T47D (cell line): ENCODE data around the gene PPFIA1.
"Not testable (repeated sequence)": the region's sequence is repeated elsewhere in the genome, so short reads cannot be mapped to it uniquely, and the experiment has no call there.

Experiments used
- DNase-seq, 2 experiments: peaks; one replicate each; pipeline versions ENCODE4 v3.0.0 to v3.0.0-alpha.2; 2011 to 2012; ENCODE audit warnings: low read depth in 1 of 2, low spot score in 1 of 2
- JUND ChIP-seq: IDR thresholded peaks from 2 replicates; pipeline ENCODE4 v1.6.1; 2012; ENCODE audit warnings: low read depth
- in situ Hi-C: cut with HindIII; loops from 2 replicates; pipeline ENCODE4 v1.10.0; 2016; ENCODE audit warnings: low sequenced_read_pairs, low pct_unique_long_range_greater_than_20kb

The PPFIA1 gene

DNA sequence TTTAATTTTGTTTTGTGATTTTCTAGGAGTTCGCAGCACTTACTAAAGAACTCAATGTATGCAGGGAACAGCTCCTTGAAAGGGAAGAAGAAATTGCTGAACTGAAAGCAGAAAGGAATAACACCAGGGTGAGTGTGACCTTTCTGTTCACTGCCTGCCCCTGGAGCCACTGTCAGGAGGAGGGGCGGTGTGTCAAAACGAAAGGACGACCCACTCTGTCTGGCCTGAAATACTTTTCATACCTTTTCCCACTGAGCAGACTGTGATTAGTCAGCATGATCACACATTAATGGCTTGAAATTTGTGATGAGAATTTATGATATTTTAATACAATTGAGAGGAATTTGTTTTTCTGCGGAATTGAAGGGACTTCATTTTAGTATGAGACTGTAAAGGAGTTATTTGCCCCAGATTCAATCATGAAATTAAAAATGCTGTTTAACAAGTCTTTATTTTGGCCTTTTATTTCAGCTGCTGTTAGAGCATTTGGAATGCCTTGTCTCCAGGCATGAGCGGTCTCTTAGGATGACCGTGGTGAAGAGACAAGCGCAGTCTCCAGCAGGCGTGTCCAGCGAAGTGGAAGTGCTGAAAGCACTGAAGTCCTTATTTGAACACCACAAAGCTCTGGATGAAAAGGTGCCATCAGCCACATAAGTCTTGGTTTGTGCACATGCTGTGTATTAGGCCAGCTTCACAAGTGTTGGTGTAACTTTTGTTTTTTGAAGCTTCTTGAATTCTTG is 54.1 kb downstream of the PPFIA1 start:
- no peak for TF ChIP-seq JUND
- no peak for DNase-seq
- in situ Hi-C loops = no loop called here

DNA sequence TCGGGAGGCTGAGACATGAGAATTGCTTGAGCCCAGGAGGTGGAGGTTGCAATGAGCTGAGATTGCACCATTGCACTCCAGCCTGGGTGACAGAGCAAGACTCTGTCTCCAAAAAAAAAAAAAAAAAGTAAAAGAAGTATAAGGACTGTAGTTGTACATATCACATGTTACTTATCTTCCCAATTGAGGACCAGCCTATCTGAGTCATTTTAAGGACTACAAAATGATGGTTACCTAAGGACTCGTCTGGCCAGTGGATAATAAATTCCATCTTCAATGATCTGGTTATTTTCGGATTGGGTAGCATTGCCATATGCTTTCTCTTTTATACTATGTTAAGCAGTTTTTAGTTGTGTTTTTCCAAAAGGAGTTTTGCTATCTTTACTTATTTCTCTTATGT is 55.3 kb downstream of the PPFIA1 start:
- in situ Hi-C loops = no loop called here
- no peak for TF ChIP-seq JUND
- DNase-seq = no peak

DNA sequence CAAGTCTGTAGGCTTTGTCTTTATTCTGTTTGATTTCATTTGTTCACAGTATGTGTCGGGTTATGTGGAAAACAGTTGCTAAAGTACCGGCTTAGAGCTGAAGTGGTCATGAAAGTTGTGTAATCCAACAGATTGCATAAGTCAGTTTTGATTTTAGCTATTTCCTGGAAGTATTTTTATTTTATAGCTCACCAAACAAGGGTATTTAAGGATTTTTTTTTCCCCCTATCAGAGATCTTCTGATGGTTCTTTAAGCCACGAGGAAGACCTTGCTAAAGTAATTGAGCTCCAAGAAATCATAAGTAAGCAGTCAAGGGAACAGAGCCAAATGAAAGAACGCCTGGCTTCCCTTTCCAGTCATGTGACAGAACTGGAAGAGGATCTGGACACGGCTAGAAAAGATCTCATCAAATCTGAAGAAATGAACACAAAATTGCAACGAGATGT is 55.9 kb downstream of the PPFIA1 start:
- in situ Hi-C loops = no loop called here
- DNase-seq = no peak
- TF ChIP-seq JUND = no peak

DNA sequence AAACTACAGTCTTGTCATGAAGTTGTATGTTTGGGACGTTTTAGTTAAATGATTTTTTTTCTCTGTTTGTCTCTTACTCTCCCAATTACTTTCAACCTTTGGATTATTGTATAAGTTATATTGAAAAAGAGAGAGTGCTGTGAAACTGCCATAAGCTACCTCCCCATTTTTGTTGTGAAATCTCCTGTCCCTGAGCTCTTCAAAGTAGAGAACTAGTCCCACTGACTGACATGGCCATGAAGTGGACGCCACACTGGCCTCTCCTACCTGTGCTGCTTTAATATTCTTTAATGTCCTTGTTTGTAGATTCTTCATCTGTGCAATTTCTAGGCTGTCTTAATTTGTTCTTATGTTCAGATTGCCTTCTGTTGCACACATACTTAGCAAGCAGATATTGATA is 56.3 kb downstream of the PPFIA1 start:
- DNase-seq = no peak

DNA sequence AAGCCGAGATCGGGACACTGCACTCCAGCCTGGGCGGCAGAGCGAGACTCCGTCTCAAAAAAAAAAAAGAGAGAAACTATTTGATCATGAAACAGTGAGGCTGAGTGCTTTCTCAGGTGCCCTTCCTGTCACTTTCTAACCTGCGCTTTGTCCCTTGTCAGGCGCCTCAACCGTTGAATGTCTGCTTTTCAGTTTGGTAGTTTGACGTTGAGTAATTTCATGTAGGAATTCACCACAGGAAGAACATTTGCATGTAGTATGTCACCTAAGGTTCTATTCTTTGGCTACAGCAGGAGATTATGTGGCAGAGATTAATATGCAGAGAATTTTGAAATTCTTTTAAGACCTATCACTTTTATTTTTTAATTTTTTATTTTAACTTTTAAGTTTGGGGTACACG is 57.2 kb downstream of the PPFIA1 start:
- in situ Hi-C loops = no loop called here
- DNase-seq = no peak
- TF ChIP-seq JUND = no peak

More for the DNA sequence above, 56.3 kb downstream of the PPFIA1 start:
- TF ChIP-seq JUND = no peak
- in situ Hi-C loops = no loop called here

DNA sequence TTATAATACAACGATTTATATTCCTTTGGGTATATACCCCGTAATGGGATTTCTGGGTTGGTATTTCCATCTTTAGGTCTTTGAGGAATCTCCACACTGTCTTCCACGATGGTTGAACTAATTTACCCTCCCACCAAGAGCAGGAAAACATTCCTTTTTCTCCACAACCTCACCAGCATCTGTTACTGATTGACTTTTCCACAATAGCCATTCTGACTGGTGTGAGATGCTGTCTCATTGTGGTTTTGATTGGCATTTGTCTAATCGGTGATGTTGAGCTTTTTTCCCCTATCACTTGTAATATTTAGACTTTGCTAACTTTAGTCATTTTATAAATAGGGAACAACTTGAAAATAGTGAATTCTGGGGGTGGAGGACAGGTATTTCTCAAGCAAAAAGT is 58.1 kb downstream of the PPFIA1 start:
- DNase-seq = no peak
- no peak for TF ChIP-seq JUND
- in situ Hi-C loops = no loop called here

DNA sequence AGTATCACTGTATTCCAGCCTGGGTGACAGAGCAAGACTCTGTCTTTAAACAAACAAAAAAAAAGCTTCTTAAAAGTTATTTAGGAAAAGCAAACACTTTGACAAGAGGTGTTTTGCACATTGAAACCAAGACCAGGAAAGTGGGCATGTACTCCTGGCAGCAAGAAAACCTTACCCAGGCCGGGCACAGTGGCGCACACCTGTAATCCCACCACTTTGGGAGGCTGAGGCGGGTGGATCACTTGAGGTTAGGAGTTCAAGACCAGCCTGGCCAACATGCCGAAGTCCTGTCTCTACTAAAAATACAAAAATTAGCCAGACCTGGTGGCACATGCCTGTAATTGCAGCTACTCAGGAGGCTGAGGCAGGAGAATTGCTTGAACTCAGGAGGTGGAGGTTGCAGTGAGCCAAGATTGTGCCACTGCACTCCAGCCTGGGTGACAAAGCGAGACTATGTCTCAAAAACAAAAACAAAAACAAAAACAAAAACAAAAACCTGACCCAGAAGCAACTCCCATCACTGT is 60.9 kb downstream of the PPFIA1 start:
- in situ Hi-C loops, DNase-seq: not testable (repeated sequence)

DNA sequence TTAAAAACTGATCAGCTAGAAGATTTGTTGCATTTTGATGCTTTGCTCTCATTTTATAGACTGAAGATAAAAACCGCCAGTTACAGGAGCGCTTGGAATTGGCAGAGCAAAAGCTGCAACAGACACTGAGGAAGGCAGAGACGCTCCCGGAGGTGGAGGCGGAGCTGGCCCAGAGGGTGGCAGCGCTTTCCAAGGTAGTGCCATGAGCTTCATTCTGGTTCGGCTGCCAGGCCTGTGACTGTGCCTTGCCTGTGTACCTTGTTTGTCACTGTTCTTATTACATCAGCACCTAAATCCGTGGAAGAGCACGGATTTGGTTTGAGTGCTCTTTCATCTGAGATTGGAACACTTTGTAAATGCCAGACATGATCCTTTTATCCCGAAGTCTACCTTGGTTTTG is 61.4 kb downstream of the PPFIA1 start:
- TF ChIP-seq JUND = no peak
- no peak for DNase-seq
- in situ Hi-C loops = no loop called here

DNA sequence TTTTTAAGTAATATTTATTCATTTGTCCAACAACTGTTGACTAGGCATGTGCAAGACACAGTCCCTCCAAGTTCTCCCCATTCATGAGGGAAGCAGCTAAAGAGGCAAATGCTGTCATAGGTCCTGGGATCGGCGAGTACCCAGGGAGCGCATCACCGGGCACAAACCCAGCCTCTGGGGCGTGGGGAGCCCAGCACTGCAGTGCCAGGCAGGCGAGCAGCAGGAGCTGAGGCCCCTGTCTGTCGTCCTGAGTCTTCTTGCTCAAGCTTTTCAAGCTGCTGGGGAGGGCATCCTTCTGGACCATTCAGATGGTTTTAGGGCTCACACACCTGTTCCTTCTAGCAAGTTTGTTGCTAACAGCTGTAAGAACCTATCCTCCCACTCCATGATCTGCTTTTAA is 62.1 kb downstream of the PPFIA1 start:
- TF ChIP-seq JUND = no peak
- no peak for DNase-seq
- in situ Hi-C loops = no loop called here

DNA sequence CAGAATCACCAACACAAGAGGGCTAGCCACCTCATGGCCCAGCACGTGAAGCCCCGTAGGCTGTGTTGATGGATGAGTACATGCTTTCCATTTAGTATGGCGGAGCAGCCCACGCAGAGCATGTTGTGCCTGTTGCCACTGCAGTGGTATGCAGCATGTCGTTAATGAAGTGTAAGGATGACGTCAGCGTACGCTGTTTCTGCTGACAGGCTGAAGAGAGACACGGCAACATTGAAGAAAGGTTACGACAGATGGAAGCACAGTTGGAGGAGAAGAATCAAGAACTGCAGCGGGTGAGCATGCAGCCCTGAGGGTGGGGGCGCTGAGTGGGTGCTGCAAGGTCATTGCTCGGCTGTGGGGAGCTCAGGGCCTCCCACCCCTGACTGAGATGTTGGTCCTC is 62.8 kb downstream of the PPFIA1 start:
- DNase-seq = no peak
- no peak for TF ChIP-seq JUND
- in situ Hi-C loops = no loop called here

DNA sequence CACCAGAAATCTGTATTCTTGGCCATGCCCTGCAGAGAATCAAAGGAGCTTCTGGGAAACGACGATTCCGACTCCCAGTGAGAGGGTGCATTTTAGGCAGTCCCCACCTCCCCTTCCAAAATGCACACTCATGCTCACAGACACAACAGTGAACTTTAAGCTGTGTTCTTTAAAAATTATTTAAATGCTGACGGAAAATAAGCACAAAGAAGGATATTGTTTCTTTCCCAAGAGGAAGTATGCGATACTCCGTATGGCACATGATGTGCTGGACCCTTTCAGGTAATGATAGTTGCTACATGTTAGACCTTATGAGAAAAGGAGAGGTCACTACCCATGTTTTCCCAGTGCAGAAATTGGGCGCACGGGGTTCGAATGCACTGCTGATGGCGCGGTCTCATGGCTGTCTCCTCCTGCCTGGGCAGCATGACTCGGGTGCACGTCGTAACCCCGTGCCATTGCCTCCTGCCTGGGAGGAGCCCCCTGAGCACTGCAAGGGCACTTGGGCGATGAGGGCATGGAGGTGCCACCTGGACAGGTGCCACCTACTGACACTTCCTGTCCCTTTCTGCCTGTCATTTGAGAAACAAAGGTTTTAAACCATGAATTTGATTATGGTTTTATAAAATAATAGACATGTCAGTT is 64.0 kb downstream of the PPFIA1 start:
- in situ Hi-C loops = no loop called here
- DNase-seq = no peak
- no peak for TF ChIP-seq JUND

DNA sequence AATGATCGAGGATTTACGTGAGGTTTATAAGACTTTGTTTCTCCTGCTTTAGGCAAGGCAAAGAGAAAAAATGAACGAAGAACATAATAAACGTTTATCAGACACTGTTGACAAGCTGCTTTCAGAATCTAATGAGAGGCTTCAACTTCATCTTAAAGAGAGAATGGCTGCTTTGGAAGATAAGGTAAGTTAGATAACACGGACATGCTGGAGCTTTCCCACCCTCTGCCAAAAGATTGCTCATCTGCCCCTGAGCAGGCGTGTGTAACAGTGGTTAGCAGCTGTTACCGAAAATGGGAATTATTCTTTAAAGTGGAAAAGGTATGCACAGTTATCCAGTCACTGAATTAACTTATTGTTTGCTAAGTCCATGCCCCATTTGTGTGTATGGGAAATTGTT is 65.0 kb downstream of the PPFIA1 start:
- no peak for TF ChIP-seq JUND
- no peak for DNase-seq
- in situ Hi-C loops = no loop called here

DNA sequence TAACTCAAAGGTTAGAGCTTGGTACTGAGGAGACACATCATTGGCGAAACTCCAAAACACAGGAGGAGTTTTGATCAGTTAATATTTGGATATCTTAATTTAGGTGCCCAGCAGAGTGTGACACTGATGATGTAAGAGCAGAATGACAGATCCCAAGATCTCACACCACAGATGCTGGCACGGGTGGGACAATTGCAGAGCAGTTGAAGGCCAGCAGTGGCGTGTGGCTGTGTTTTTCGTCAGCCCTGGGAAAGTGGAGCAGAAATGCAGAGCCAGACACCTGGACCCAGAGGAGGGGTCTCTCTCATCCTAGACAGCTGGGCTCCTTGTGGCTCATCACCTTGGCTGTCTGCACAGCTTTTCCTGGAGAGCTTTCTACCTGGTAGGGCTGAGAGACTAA is 68.1 kb downstream of the PPFIA1 start:
- no peak for TF ChIP-seq JUND
- no peak for DNase-seq
- in situ Hi-C loops = no loop called here
